ENCODE measurements around the gene KCNK18. TPM values are rescaled to one million over a fixed set of nuclear protein-coding genes. Genes with fewer than 3 reads are reported as not detected.

The KCNK18 gene
- total and polyA plus RNA-seq, 3 experiments from 2014 or later, result not detected

- peaks cover 0 to 18% (median 0%) of the 10 kb centered on the region in 3 donors for H3K4me1 Mint-ChIP-seq
- no peaks in the 10 kb centered on the region for H3K36me3 Mint-ChIP-seq
- POLR2A ChIA-PET, result no interaction called here
- H3K27me3 Mint-ChIP-seq, result peaks cover 8 to 50% of the 10 kb centered on the region in 2 donors
- Histone ChIP-seq H3K9me3 (ENCODE audit: low read length) (no peaks in the 10 kb centered on the region), H3K27me3 (ENCODE audit: insufficient read depth, low read length, poor library complexity, severe bottlenecking) (peaks cover 2% of the 10 kb centered on the region), H3K4me1 (ENCODE audit: insufficient read depth, low read length) (no peaks in the 10 kb centered on the region), H3K36me3 (ENCODE audit: insufficient read depth, low read length) (no peaks in the 10 kb centered on the region), H3K27ac (ENCODE audit: low read depth, low read length) (no peak overlapping the region), H3K4me3 (ENCODE audit: low read length) (no peak overlapping the region)
- no peak overlapping the region for H3K27ac Mint-ChIP-seq
- no peak overlapping the region for H3K4me3 Mint-ChIP-seq
- CTCF ChIA-PET, result no interaction called here
- DNase-seq, result no peak
- no peaks in the 10 kb centered on the region for H3K9me3 Mint-ChIP-seq
Measured at GRCh38 chr10:117249493-117250093, 52.3 kb downstream of the KCNK18 start.

- Histone ChIP-seq H3K4me1 (ENCODE audit: insufficient read depth, low read length) (no peaks in the 10 kb centered on the region), H3K27me3 (ENCODE audit: insufficient read depth, low read length, poor library complexity, severe bottlenecking) (no peaks in the 10 kb centered on the region), H3K9me3 (ENCODE audit: low read length) (no peaks in the 10 kb centered on the region), H3K4me3 (ENCODE audit: low read length) (no peak overlapping the region), H3K27ac (ENCODE audit: low read depth, low read length) (no peak overlapping the region), H3K36me3 (ENCODE audit: insufficient read depth, low read length) (no peaks in the 10 kb centered on the region)
- Mint-ChIP-seq H3K27ac (no peak overlapping the region), H3K36me3 (no peaks in the 10 kb centered on the region), H3K4me1 (peaks cover 0 to 18% (median 0%) of the 10 kb centered on the region in 3 donors), H3K4me3 (no peak overlapping the region), H3K27me3 (peaks cover 8 to 46% of the 10 kb centered on the region in 2 donors), H3K9me3 (no peaks in the 10 kb centered on the region)
- DNase-seq, result no peak
- POLR2A ChIA-PET, result no interaction called here
- CTCF ChIA-PET, result no interaction called here
Measured at GRCh38 chr10:117250411-117250810, 53.1 kb downstream of the KCNK18 start.

GRCh38 chr10:117253908-117254307, 56.6 kb downstream of the KCNK18 start:
- Mint-ChIP-seq H3K4me3 (no peak overlapping the region), H3K9me3 (no peaks in the 10 kb centered on the region), H3K36me3 (no peaks in the 10 kb centered on the region), H3K27me3 (peaks cover 8 to 43% of the 10 kb centered on the region in 2 donors), H3K27ac (no peak overlapping the region), H3K4me1 (peaks cover 0 to 5% (median 0%) of the 10 kb centered on the region in 3 donors)
- H3K9me3 ChIP-seq (ENCODE audit: low read length), result no peaks in the 10 kb centered on the region
- H3K27me3 ChIP-seq (ENCODE audit: insufficient read depth, low read length, poor library complexity, severe bottlenecking), result no peaks in the 10 kb centered on the region
- ChIA-PET POLR2A (no interaction called here), CTCF (interaction anchor here (1.6 kb wide), 1 partner anchor 9 kb away, joined by 4 read pairs; no protein-coding TSS in a partner anchor)
- no peaks in the 10 kb centered on the region for H3K4me1 ChIP-seq (ENCODE audit: insufficient read depth, low read length)
- no peak for DNase-seq
- no peak overlapping the region for H3K27ac ChIP-seq (ENCODE audit: low read depth, low read length)
- no peak overlapping the region for H3K4me3 ChIP-seq (ENCODE audit: low read length)
- H3K36me3 ChIP-seq (ENCODE audit: insufficient read depth, low read length), result no peaks in the 10 kb centered on the region

GRCh38 chr10:117254338-117254737, 57.0 kb downstream of the KCNK18 start:
- no peak overlapping the region for H3K4me3 Mint-ChIP-seq
- no peak overlapping the region for H3K27ac Mint-ChIP-seq
- ChIA-PET CTCF (interaction anchor here (1.6 kb wide), 1 partner anchor 8 kb away, joined by 4 read pairs; no protein-coding TSS in a partner anchor), POLR2A (no interaction called here)
- Histone ChIP-seq H3K27ac (ENCODE audit: low read depth, low read length) (no peak overlapping the region), H3K36me3 (ENCODE audit: insufficient read depth, low read length) (no peaks in the 10 kb centered on the region), H3K9me3 (ENCODE audit: low read length) (no peaks in the 10 kb centered on the region), H3K4me3 (ENCODE audit: low read length) (no peak overlapping the region), H3K27me3 (ENCODE audit: insufficient read depth, low read length, poor library complexity, severe bottlenecking) (no peaks in the 10 kb centered on the region), H3K4me1 (ENCODE audit: insufficient read depth, low read length) (no peaks in the 10 kb centered on the region)
- no peaks in the 10 kb centered on the region for H3K36me3 Mint-ChIP-seq
- DNase-seq, result no peak
- H3K9me3 Mint-ChIP-seq, result no peaks in the 10 kb centered on the region
- H3K4me1 Mint-ChIP-seq, result peaks cover under 1 to 4% (median 1%) of the 10 kb centered on the region in 3 donors
- peaks cover 11 to 47% of the 10 kb centered on the region in 2 donors for H3K27me3 Mint-ChIP-seq

GRCh38 chr10:117254774-117255735, 57.8 kb downstream of the KCNK18 start:
- no peaks in the 10 kb centered on the region for H3K9me3 ChIP-seq (ENCODE audit: low read length)
- no peak overlapping the region for H3K27ac Mint-ChIP-seq
- no peak overlapping the region for H3K4me3 ChIP-seq (ENCODE audit: low read length)
- CTCF ChIA-PET, result interaction anchor here (1.6 kb wide), 1 partner anchor 7 kb away, joined by 4 read pairs; no protein-coding TSS in a partner anchor
- DNase-seq, result no peak
- peaks cover 4 to 5% (median 4%) of the 10 kb centered on the region in 3 donors for H3K4me1 Mint-ChIP-seq
- no peaks in the 10 kb centered on the region for H3K4me1 ChIP-seq (ENCODE audit: insufficient read depth, low read length)
- H3K4me3 Mint-ChIP-seq, result no peak overlapping the region
- no peaks in the 10 kb centered on the region for H3K36me3 Mint-ChIP-seq
- H3K27me3 Mint-ChIP-seq, result peaks cover 11 to 52% of the 10 kb centered on the region in 2 donors
- H3K9me3 Mint-ChIP-seq, result no peaks in the 10 kb centered on the region
- POLR2A ChIA-PET, result no interaction called here
- H3K36me3 ChIP-seq (ENCODE audit: insufficient read depth, low read length), result no peaks in the 10 kb centered on the region
- H3K27me3 ChIP-seq (ENCODE audit: insufficient read depth, low read length, poor library complexity, severe bottlenecking), result no peaks in the 10 kb centered on the region
- no peak overlapping the region for H3K27ac ChIP-seq (ENCODE audit: low read depth, low read length)

- POLR2A ChIA-PET, result no interaction called here
- Histone ChIP-seq H3K9me3 (ENCODE audit: low read length) (no peaks in the 10 kb centered on the region), H3K36me3 (ENCODE audit: insufficient read depth, low read length) (no peaks in the 10 kb centered on the region), H3K4me1 (ENCODE audit: insufficient read depth, low read length) (no peaks in the 10 kb centered on the region), H3K27me3 (ENCODE audit: insufficient read depth, low read length, poor library complexity, severe bottlenecking) (no peaks in the 10 kb centered on the region), H3K27ac (ENCODE audit: low read depth, low read length) (no peak overlapping the region), H3K4me3 (ENCODE audit: low read length) (no peak overlapping the region)
- H3K4me3 Mint-ChIP-seq, result no peak overlapping the region
- no peak for DNase-seq
- no peaks in the 10 kb centered on the region for H3K36me3 Mint-ChIP-seq
- no peaks in the 10 kb centered on the region for H3K9me3 Mint-ChIP-seq
- peaks cover 14 to 58% of the 10 kb centered on the region in 2 donors for H3K27me3 Mint-ChIP-seq
- CTCF ChIA-PET, result no interaction called here
- H3K27ac Mint-ChIP-seq, result no peak overlapping the region
- peaks cover 4 to 9% (median 6%) of the 10 kb centered on the region in 3 donors for H3K4me1 Mint-ChIP-seq
Measured at GRCh38 chr10:117255835-117256460, 58.7 kb downstream of the KCNK18 start.

- CTCF ChIA-PET, result no interaction called here
- no peaks in the 10 kb centered on the region for H3K36me3 Mint-ChIP-seq
- POLR2A ChIA-PET, result no interaction called here
- Histone ChIP-seq H3K36me3 (ENCODE audit: insufficient read depth, low read length) (no peaks in the 10 kb centered on the region), H3K4me1 (ENCODE audit: insufficient read depth, low read length) (no peaks in the 10 kb centered on the region), H3K4me3 (ENCODE audit: low read length) (no peak overlapping the region), H3K9me3 (ENCODE audit: low read length) (no peaks in the 10 kb centered on the region), H3K27me3 (ENCODE audit: insufficient read depth, low read length, poor library complexity, severe bottlenecking) (peaks cover 4% of the 10 kb centered on the region), H3K27ac (ENCODE audit: low read depth, low read length) (no peak overlapping the region)
- H3K4me3 Mint-ChIP-seq, result no peak overlapping the region
- H3K27me3 Mint-ChIP-seq, result peaks cover 16 to 58% of the 10 kb centered on the region in 2 donors
- no peak overlapping the region for H3K27ac Mint-ChIP-seq
- H3K9me3 Mint-ChIP-seq, result no peaks in the 10 kb centered on the region
- peaks cover 4 to 9% (median 6%) of the 10 kb centered on the region in 3 donors for H3K4me1 Mint-ChIP-seq
- no peak for DNase-seq
Measured at GRCh38 chr10:117256910-117257309, 59.6 kb downstream of the KCNK18 start.

GRCh38 chr10:117257721-117258120, 60.4 kb downstream of the KCNK18 start:
- Mint-ChIP-seq H3K27me3 (peaks cover 20 to 66% of the 10 kb centered on the region in 2 donors), H3K27ac (peak overlapping the region in 1 of 8 donors; percentile 20), H3K36me3 (no peaks in the 10 kb centered on the region), H3K4me1 (peaks cover 4 to 9% (median 6%) of the 10 kb centered on the region in 3 donors), H3K4me3 (no peak overlapping the region), H3K9me3 (no peaks in the 10 kb centered on the region)
- Histone ChIP-seq H3K4me3 (ENCODE audit: low read length) (no peak overlapping the region), H3K9me3 (ENCODE audit: low read length) (no peaks in the 10 kb centered on the region), H3K27ac (ENCODE audit: low read depth, low read length) (no peak overlapping the region), H3K27me3 (ENCODE audit: insufficient read depth, low read length, poor library complexity, severe bottlenecking) (peaks cover 4% of the 10 kb centered on the region), H3K4me1 (ENCODE audit: insufficient read depth, low read length) (no peaks in the 10 kb centered on the region), H3K36me3 (ENCODE audit: insufficient read depth, low read length) (no peaks in the 10 kb centered on the region)
- ChIA-PET POLR2A (no interaction called here), CTCF (no interaction called here)
- no peak for DNase-seq

All from CD8-positive, alpha-beta memory T cell (primary cell).